ENCODE results near the gene SPATA2. TPM values are rescaled to one million over a fixed set of nuclear protein-coding genes. Genes with fewer than 3 reads are reported as not detected.
A peak's percentile ranks its signal among the peaks of the same experiment; 100 is the strongest.

The SPATA2 gene
- total and polyA plus RNA-seq, 2 of the 13 experiments (the other 11 are each of a cell fraction or from before 2014, with no cell fraction given) = 3.2 to 8.7 TPM

DNA sequence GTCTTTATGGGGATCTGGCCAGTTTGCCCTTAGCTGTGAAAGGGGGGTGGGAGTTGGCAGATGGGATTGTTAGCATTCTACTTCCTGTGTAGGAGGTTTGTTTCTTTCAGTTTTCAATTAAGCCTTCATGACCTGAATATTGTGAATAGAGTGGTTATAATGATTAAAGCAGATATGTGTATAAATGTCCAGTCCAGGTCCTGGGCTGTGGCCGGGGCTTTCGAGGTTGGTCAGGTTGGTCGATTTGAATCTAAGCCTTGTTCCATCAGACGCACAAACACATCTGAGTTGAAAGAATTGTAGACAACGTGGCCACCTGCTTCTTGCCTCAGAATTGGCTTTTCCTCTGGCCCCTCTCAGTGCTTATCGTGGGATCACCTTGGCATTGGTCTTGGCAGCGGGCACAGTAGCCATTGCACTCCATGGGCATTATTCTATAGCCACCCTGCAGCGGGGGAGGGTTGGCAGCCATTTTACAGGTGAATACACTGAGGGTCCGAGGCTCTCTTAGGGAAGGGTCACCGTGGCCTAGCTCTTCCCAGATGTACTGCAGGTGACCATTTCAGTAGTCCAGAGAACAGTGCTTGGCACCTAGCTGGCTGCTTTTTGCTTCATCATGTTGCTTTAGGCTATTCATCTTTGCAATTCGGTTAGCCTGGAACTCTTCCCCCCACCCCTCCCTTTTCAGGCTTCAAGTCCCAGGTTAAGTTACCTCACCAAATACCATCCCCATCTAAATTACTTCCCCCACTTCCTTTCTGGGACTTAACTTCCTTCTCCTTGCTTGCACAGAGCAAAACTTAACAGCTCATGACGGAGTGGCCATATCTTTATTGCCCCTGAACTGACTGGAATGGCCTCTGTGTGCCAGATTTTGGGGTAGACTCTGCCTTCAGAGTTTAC lies 21.9 kb upstream of the SPATA2 start (continued):
- TF ChIP-seq GTF3A (CRISPR knock-in tag; conservative IDR thresholded peaks at IDR 0.05) (0 out of 2 replicates have a peak, but pooled peaks have one; percentile 32), LCORL (IDR thresholded peaks at IDR 0.05) (no peak), LCORL (CRISPR knock-in tag; IDR thresholded peaks at IDR 0.05) (0 out of 2 replicates have a peak, but pooled peaks have one; percentile 46), ZNF749 (CRISPR knock-in tag; IDR thresholded peaks at IDR 0.05; ENCODE audit: borderline replicate concordance) (no peak), AGO2 (optimal IDR thresholded peaks at IDR 0.05; ENCODE audit: low read depth, low read length) (no peak), ZNF160 (CRISPR knock-in tag; IDR thresholded peaks at IDR 0.05) (no peak), ZNF629 (CRISPR knock-in tag; conservative IDR thresholded peaks at IDR 0.05) (peak; percentile 95), GPN1 (CRISPR knock-in tag; IDR thresholded peaks at IDR 0.05; ENCODE audit: borderline replicate concordance) (no peak), ZNF263 (CRISPR knock-in tag; IDR thresholded peaks at IDR 0.05) (peak; percentile 59; the same call in 1 of the 2 replicates), ZNF878 (CRISPR knock-in tag; IDR thresholded peaks at IDR 0.05) (no peak), SMC3 (IDR thresholded peaks at IDR 0.05; ENCODE audit: low read length) (no peak)
- TF ChIP-seq, protein P1, sequence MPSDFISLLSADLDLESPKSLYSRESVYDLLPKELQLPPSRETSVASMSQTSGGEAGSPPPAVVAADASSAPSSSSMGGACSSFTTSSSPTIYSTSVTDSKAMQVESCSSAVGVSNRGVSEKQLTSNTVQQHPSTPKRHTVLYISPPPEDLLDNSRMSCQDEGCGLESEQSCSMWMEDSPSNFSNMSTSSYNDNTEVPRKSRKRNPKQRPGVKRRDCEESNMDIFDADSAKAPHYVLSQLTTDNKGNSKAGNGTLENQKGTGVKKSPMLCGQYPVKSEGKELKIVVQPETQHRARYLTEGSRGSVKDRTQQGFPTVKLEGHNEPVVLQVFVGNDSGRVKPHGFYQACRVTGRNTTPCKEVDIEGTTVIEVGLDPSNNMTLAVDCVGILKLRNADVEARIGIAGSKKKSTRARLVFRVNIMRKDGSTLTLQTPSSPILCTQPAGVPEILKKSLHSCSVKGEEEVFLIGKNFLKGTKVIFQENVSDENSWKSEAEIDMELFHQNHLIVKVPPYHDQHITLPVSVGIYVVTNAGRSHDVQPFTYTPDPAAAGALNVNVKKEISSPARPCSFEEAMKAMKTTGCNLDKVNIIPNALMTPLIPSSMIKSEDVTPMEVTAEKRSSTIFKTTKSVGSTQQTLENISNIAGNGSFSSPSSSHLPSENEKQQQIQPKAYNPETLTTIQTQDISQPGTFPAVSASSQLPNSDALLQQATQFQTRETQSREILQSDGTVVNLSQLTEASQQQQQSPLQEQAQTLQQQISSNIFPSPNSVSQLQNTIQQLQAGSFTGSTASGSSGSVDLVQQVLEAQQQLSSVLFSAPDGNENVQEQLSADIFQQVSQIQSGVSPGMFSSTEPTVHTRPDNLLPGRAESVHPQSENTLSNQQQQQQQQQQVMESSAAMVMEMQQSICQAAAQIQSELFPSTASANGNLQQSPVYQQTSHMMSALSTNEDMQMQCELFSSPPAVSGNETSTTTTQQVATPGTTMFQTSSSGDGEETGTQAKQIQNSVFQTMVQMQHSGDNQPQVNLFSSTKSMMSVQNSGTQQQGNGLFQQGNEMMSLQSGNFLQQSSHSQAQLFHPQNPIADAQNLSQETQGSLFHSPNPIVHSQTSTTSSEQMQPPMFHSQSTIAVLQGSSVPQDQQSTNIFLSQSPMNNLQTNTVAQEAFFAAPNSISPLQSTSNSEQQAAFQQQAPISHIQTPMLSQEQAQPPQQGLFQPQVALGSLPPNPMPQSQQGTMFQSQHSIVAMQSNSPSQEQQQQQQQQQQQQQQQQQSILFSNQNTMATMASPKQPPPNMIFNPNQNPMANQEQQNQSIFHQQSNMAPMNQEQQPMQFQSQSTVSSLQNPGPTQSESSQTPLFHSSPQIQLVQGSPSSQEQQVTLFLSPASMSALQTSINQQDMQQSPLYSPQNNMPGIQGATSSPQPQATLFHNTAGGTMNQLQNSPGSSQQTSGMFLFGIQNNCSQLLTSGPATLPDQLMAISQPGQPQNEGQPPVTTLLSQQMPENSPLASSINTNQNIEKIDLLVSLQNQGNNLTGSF (CRISPR knock-in tag; IDR thresholded peaks at IDR 0.05) = 0 out of 2 replicates have a peak, but pooled peaks have one; percentile 40
- TF ChIP-seq, protein P2, sequence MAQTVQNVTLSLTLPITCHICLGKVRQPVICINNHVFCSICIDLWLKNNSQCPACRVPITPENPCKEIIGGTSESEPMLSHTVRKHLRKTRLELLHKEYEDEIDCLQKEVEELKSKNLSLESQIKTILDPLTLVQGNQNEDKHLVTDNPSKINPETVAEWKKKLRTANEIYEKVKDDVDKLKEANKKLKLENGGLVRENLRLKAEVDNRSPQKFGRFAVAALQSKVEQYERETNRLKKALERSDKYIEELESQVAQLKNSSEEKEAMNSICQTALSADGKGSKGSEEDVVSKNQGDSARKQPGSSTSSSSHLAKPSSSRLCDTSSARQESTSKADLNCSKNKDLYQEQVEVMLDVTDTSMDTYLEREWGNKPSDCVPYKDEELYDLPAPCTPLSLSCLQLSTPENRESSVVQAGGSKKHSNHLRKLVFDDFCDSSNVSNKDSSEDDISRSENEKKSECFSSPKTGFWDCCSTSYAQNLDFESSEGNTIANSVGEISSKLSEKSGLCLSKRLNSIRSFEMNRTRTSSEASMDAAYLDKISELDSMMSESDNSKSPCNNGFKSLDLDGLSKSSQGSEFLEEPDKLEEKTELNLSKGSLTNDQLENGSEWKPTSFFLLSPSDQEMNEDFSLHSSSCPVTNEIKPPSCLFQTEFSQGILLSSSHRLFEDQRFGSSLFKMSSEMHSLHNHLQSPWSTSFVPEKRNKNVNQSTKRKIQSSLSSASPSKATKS (CRISPR knock-in tag; IDR thresholded peaks at IDR 0.05) = no peak
- TF ChIP-seq, protein P3, sequence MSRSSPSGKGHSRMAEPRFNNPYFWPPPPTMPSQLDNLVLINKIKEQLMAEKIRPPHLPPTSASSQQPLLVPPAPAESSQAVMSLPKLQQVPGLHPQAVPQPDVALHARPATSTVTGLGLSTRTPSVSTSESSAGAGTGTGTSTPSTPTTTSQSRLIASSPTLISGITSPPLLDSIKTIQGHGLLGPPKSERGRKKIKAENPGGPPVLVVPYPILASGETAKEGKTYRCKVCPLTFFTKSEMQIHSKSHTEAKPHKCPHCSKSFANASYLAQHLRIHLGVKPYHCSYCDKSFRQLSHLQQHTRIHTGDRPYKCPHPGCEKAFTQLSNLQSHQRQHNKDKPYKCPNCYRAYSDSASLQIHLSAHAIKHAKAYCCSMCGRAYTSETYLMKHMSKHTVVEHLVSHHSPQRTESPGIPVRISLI (CRISPR knock-in tag; IDR thresholded peaks at IDR 0.05; ENCODE audit: borderline replicate concordance) = no peak
- TF ChIP-seq, protein P4, sequence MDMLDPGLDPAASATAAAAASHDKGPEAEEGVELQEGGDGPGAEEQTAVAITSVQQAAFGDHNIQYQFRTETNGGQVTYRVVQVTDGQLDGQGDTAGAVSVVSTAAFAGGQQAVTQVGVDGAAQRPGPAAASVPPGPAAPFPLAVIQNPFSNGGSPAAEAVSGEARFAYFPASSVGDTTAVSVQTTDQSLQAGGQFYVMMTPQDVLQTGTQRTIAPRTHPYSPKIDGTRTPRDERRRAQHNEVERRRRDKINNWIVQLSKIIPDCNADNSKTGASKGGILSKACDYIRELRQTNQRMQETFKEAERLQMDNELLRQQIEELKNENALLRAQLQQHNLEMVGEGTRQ (IDR thresholded peaks at IDR 0.05; ENCODE audit: low read depth, low read length) = no peak
- TF ChIP-seq, protein P4 (CRISPR knock-in tag; IDR thresholded peaks at IDR 0.05; ENCODE audit: borderline replicate concordance) = 0 out of 2 replicates have a peak, but pooled peaks have one; percentile 8

All from HepG2 (cell line).